HepG2 (cell line): ENCODE results near the gene ALB. TPM values are rescaled to one million over a fixed set of nuclear protein-coding genes. Genes with fewer than 3 reads are reported as not detected.

Experiments used
- ARID5B ChIP-seq: IDR thresholded peaks from 2 replicates; pipeline ENCODE4 v1.4.0; 2020; ENCODE audit warnings: mild to moderate bottlenecking, missing genetic modification reagents
- FOXP4 ChIP-seq: sonication (generic); formaldehyde crosslinking; IDR thresholded peaks from 2 replicates; pipeline ENCODE4 v1.4.0; 2020; ENCODE audit warnings: missing genetic modification reagents
- NFIB ChIP-seq: sonication (generic); formaldehyde crosslinking; IDR thresholded peaks from 2 replicates; pipeline ENCODE4 v1.9.0; 2021; ENCODE audit warnings: missing genetic modification reagents, mild to moderate bottlenecking, borderline replicate concordance
- PHF5A ChIP-seq: IDR thresholded peaks from one replicate; pipeline ENCODE4 v1.6.1; 2018; ENCODE audit warnings: low read depth, missing genetic modification reagents; ENCODE audit not compliant: unreplicated experiment
- PTBP1 ChIP-seq: fragments of 200-400 bp; formaldehyde crosslinking; IDR thresholded peaks from 2 replicates; pipeline ENCODE4 v1.6.1; 2018; ENCODE audit warnings: low read length, low read depth; ENCODE audit not compliant: poor library complexity, severe bottlenecking
- RFXANK ChIP-seq: IDR thresholded peaks from 2 replicates; pipeline ENCODE4 v1.6.1; 2016
- RFXAP ChIP-seq: sonication (generic); formaldehyde crosslinking; IDR thresholded peaks from 2 replicates; pipeline ENCODE4 v1.4.0; 2020; ENCODE audit warnings: missing genetic modification reagents, borderline replicate concordance
- SALL2 ChIP-seq: sonication (generic); formaldehyde crosslinking; IDR thresholded peaks from 2 replicates; pipeline ENCODE4 v1.8.1; 2023; ENCODE audit warnings: mild to moderate bottlenecking, missing genetic modification reagents, inconsistent platforms
- SP1 ChIP-seq, 2 experiments: fragments of 450-650 bp in 1 of 2; sonication (generic) in 1 of 2; formaldehyde crosslinking in 1 of 2; IDR thresholded peaks; 2 replicates each; pipeline versions ENCODE4 v1.4.0 to v1.6.1; 2016 to 2020; ENCODE audit warnings: missing genetic modification reagents in 1 of 2
- TARDBP ChIP-seq: sonication (generic); formaldehyde crosslinking; IDR thresholded peaks from 2 replicates; pipeline ENCODE4 v1.8.0; 2022; ENCODE audit warnings: mild to moderate bottlenecking, missing genetic modification reagents
- TERF1 ChIP-seq: sonication (generic); formaldehyde crosslinking; IDR thresholded peaks from 2 replicates; pipeline ENCODE4 v1.8.0; 2022; ENCODE audit warnings: mild to moderate bottlenecking, missing genetic modification reagents, moderate library complexity
- ZBTB25 ChIP-seq: IDR thresholded peaks from 2 replicates; pipeline ENCODE4 v1.6.1; 2018; ENCODE audit warnings: missing genetic modification reagents
- ZBTB33 ChIP-seq: sonication (generic); formaldehyde crosslinking; IDR thresholded peaks from 2 replicates; pipeline ENCODE4 v1.4.0; 2020; ENCODE audit warnings: missing genetic modification reagents
- ZFAT ChIP-seq: sonication (generic); formaldehyde crosslinking; conservative IDR thresholded peaks from 2 replicates; pipeline ENCODE4 v1.8.1; 2023; ENCODE audit warnings: missing genetic modification reagents, inconsistent platforms
- ZNF20 ChIP-seq: sonication (generic); formaldehyde crosslinking; IDR thresholded peaks from 2 replicates; pipeline ENCODE4 v1.4.0; 2020; ENCODE audit warnings: mild to moderate bottlenecking, moderate library complexity, missing genetic modification reagents
- ZNF414 ChIP-seq: sonication (generic); formaldehyde crosslinking; IDR thresholded peaks from 2 replicates; pipeline ENCODE4 v1.5.0; 2020; ENCODE audit warnings: missing genetic modification reagents
- ZNF446 ChIP-seq: sonication (generic); formaldehyde crosslinking; IDR thresholded peaks from 2 replicates; pipeline ENCODE4 v1.5.0; 2020; ENCODE audit warnings: mild to moderate bottlenecking, missing genetic modification reagents
- ZNF704 ChIP-seq: sonication (generic); formaldehyde crosslinking; IDR thresholded peaks from 2 replicates; pipeline ENCODE4 v1.8.1; 2023; ENCODE audit warnings: mild to moderate bottlenecking, inconsistent platforms, moderate library complexity, missing genetic modification reagents, borderline replicate concordance
- polyA plus RNA-seq, 8 experiments: library from polyadenylated mRNA; depleted of rRNA in 3 of 8; stranded (reverse) in 7 of 8; unstranded in 1 of 8; fragments of >200 nt; fragmentation: Illumina TruSeq in 4 of 8; extraction: Trizol in 4 of 8; gene quantifications; 2 replicates each; pipeline versions ENCODE4 v1.2.1 to v1.2.3, GENCODE V29; 2011 to 2016; ENCODE audit warnings: low read depth in 4 of 8, missing spikeins in 1 of 8, mixed read lengths in 1 of 8; ENCODE audit not compliant: insufficient read depth in 1 of 8
- total RNA-seq, 5 experiments: library from RNA; depleted of rRNA; stranded (reverse); fragments of >200 nt; fragmentation: Illumina TruSeq; extraction: Trizol; gene quantifications; 2 replicates each; pipeline ENCODE4 v1.2.3, GENCODE V29; 2016; ENCODE audit warnings: low read depth in 1 of 5

Gene ALB
- total and polyA plus RNA-seq, 2 of the 13 experiments (the other 11 are each of a cell fraction or from before 2014, with no cell fraction given): 22,259 to 22,625 TPM

- no peak for TF ChIP-seq FOXP4
- TF ChIP-seq ZNF704: 0 out of 2 replicates have a peak, but pooled peaks have one; percentile 46
- no peak for TF ChIP-seq ARID5B (CRISPR knock-in tag)
- no peak for TF ChIP-seq ZBTB33
- TF ChIP-seq SP1 (IDR thresholded peaks at IDR 0.05): no peak
- no peak for TF ChIP-seq SP1 (CRISPR knock-in tag; IDR thresholded peaks at IDR 0.05)
- no peak for TF ChIP-seq ZBTB25 (CRISPR knock-in tag)
- TF ChIP-seq ZNF446 (CRISPR knock-in tag): no peak
- no peak for TF ChIP-seq ZNF20 (CRISPR knock-in tag)
- TF ChIP-seq NFIB (CRISPR knock-in tag): no peak
- no peak for TF ChIP-seq SALL2 (CRISPR knock-in tag)
- peak; percentile 95 for TF ChIP-seq TARDBP (CRISPR knock-in tag)
- TF ChIP-seq PTBP1: no peak
- TF ChIP-seq RFXAP (CRISPR knock-in tag): no peak
- no peak for TF ChIP-seq ZNF414 (CRISPR knock-in tag)
- TF ChIP-seq TERF1 (CRISPR knock-in tag): no peak
- peak; percentile 31 for TF ChIP-seq PHF5A
- no peak for TF ChIP-seq RFXANK
- TF ChIP-seq ZFAT (CRISPR knock-in tag): peak; percentile 38; the same call in 1 of the 2 replicates
Measured at GRCh38 chr4:73417973-73418372, 13.9 kb downstream of the ALB start (continued).
